ENCODE measurements around the gene IL1R2. TPM values are rescaled to one million over a fixed set of nuclear protein-coding genes. Genes with fewer than 3 reads are reported as not detected.
A peak's percentile ranks its signal among the peaks of the same experiment; 100 is the strongest.

IL1R2 gene
- polyA plus RNA-seq, 4 donors = 0.15 to 0.89 (median 0.35) TPM

GRCh38 chr2:101972621-101973434, 18.9 kb upstream of the IL1R2 start:
- no peak for DNase-seq (ENCODE audit: low read depth in 4 of 4, low spot score in 3 of 4)

GRCh38 chr2:101974663-101975062, 17.1 kb upstream of the IL1R2 start:
- no peak for DNase-seq (ENCODE audit: low read depth in 4 of 4, low spot score in 3 of 4)

GRCh38 chr2:101975171-101975870, 16.4 kb upstream of the IL1R2 start:
- no peak for DNase-seq (ENCODE audit: low read depth in 4 of 4, low spot score in 3 of 4)

- DNase-seq (ENCODE audit: low read depth in 4 of 4, low spot score in 3 of 4) = no peak
Measured at GRCh38 chr2:101976891-101977290, 14.9 kb upstream of the IL1R2 start.

GRCh38 chr2:101980368-101980767, 11.4 kb upstream of the IL1R2 start:
- DNase-seq (ENCODE audit: low read depth in 4 of 4, low spot score in 3 of 4) = no peak

- DNase-seq (ENCODE audit: low read depth in 4 of 4, low spot score in 3 of 4) = no peak
Measured at GRCh38 chr2:101981066-101981465, 10.7 kb upstream of the IL1R2 start.

- no peak for DNase-seq (ENCODE audit: low read depth in 4 of 4, low spot score in 3 of 4)
Measured at GRCh38 chr2:101981504-101981903, 10.3 kb upstream of the IL1R2 start.

- no peak for DNase-seq (ENCODE audit: low read depth in 4 of 4, low spot score in 3 of 4)
Measured at GRCh38 chr2:101982495-101983029, 9.2 kb upstream of the IL1R2 start.

GRCh38 chr2:101983486-101983885, 8.3 kb upstream of the IL1R2 start:
- peak in 1 of 4 donors; percentile 32 for DNase-seq (ENCODE audit: low read depth in 4 of 4, low spot score in 3 of 4)

GRCh38 chr2:101983928-101984327, 7.8 kb upstream of the IL1R2 start:
- DNase-seq (ENCODE audit: low read depth in 4 of 4, low spot score in 3 of 4) = no peak

GRCh38 chr2:101984656-101985055, 7.1 kb upstream of the IL1R2 start:
- DNase-seq (ENCODE audit: low read depth in 4 of 4, low spot score in 3 of 4) = no peak

- no peak for DNase-seq (ENCODE audit: low read depth in 4 of 4, low spot score in 3 of 4)
Measured at GRCh38 chr2:101985101-101985792, 6.5 kb upstream of the IL1R2 start.

- DNase-seq (ENCODE audit: low read depth in 4 of 4, low spot score in 3 of 4) = no peak
Measured at GRCh38 chr2:101985793-101986164, 6.0 kb upstream of the IL1R2 start.

- no peak for DNase-seq (ENCODE audit: low read depth in 4 of 4, low spot score in 3 of 4)
Measured at GRCh38 chr2:101986376-101986775, 5.4 kb upstream of the IL1R2 start.

- no peak for DNase-seq (ENCODE audit: low read depth in 4 of 4, low spot score in 3 of 4)
Measured at GRCh38 chr2:101986804-101987740, 4.7 kb upstream of the IL1R2 start.

- DNase-seq (ENCODE audit: low read depth in 4 of 4, low spot score in 3 of 4) = no peak
Measured at GRCh38 chr2:101987832-101988231, 3.9 kb upstream of the IL1R2 start.

GRCh38 chr2:101988541-101988940, 3.2 kb upstream of the IL1R2 start:
- DNase-seq (ENCODE audit: low read depth in 4 of 4, low spot score in 3 of 4) = no peak

- DNase-seq (ENCODE audit: low read depth in 4 of 4, low spot score in 3 of 4) = no peak
Measured at GRCh38 chr2:101989740-101990460, 1.9 kb upstream of the IL1R2 start.

GRCh38 chr2:101993772-101994171, 2.0 kb downstream of the IL1R2 start:
- DNase-seq (ENCODE audit: low read depth in 4 of 4, low spot score in 3 of 4) = no peak

GRCh38 chr2:101995019-101995418, 3.3 kb downstream of the IL1R2 start:
- DNase-seq (ENCODE audit: low read depth in 4 of 4, low spot score in 3 of 4) = no peak

All from left renal pelvis (tissue), 4 donors.